Activated CD8-positive, alpha-beta memory T cell treated with anti-CD3 and anti-CD28 coated beads, Interleukin-2, amount 10 ng/mL, durations not matched to agents 7 days and 5 days (primary cell): ENCODE data around the gene BICRA. TPM values are rescaled to one million over a fixed set of nuclear protein-coding genes. Genes with fewer than 3 reads are reported as not detected.
"Not testable (repeated sequence)": the region's sequence is repeated elsewhere in the genome, so short reads cannot be mapped to it uniquely, and the experiment has no call there.

Experiments used
- ATAC-seq: fragments of 150-1000 bp; cut with Tn5 transposase; one replicate; pipeline ENCODE4 v1.10.0; 2021; ENCODE audit warnings: moderate library complexity
- CTCF ChIA-PET: fragments of 350-600 bp; sonication (Branson Sonifier 250); formaldehyde crosslinking; loops from one replicate; lab custom pipeline; 2021; ENCODE audit warnings: antibody characterized with exemption; lab: Charles Lee
- DNase-seq: peaks from one replicate; pipeline ENCODE4 v3.0.0-alpha.2; 2020
- H3K27ac Mint-ChIP-seq: one replicate; pipeline ENCODE4 v1.8.0; 2021; ENCODE audit warnings: mild to moderate bottlenecking, mixed read lengths
- H3K27me3 Mint-ChIP-seq: one replicate; pipeline ENCODE4 v1.8.0; 2021; ENCODE audit warnings: mixed read lengths
- H3K36me3 Mint-ChIP-seq: one replicate; pipeline ENCODE4 v1.8.0; 2021; ENCODE audit warnings: mild to moderate bottlenecking, mixed read lengths
- H3K4me1 Mint-ChIP-seq: one replicate; pipeline ENCODE4 v1.8.0; 2021; ENCODE audit warnings: mixed read lengths
- H3K4me3 Mint-ChIP-seq: one replicate; pipeline ENCODE4 v1.8.0; 2021; ENCODE audit warnings: mild to moderate bottlenecking, moderate library complexity, mixed read lengths
- H3K9me3 Mint-ChIP-seq: one replicate; pipeline ENCODE4 v1.8.0; 2022; ENCODE audit warnings: low read depth, mixed read lengths
- total RNA-seq, 2 experiments: library from RNA; stranded (reverse); gene quantifications; one replicate each; pipeline ENCODE4 v1.2.3, GENCODE V29; 2021

BICRA gene
- total RNA-seq, 2 experiments from 2014 or later: 16.6 to 20.7 TPM

- ATAC-seq, H3K36me3 Mint-ChIP-seq, H3K27ac Mint-ChIP-seq, H3K4me3 Mint-ChIP-seq, DNase-seq, H3K4me1 Mint-ChIP-seq, H3K9me3 Mint-ChIP-seq: not testable (repeated sequence)
- H3K27me3 Mint-ChIP-seq: peaks cover 27% of the 10 kb centered on the region
- CTCF ChIA-PET: interaction anchor here (0.8 to 5.6 kb wide), 4 partner anchors 9 to 278 kb away, joined by 3 to 51 read pairs (median 14); partner anchors contain the start of gene NOP53
Measured at GRCh38 chr19:47714855-47715254, 105.9 kb downstream of the BICRA start.

DNA sequence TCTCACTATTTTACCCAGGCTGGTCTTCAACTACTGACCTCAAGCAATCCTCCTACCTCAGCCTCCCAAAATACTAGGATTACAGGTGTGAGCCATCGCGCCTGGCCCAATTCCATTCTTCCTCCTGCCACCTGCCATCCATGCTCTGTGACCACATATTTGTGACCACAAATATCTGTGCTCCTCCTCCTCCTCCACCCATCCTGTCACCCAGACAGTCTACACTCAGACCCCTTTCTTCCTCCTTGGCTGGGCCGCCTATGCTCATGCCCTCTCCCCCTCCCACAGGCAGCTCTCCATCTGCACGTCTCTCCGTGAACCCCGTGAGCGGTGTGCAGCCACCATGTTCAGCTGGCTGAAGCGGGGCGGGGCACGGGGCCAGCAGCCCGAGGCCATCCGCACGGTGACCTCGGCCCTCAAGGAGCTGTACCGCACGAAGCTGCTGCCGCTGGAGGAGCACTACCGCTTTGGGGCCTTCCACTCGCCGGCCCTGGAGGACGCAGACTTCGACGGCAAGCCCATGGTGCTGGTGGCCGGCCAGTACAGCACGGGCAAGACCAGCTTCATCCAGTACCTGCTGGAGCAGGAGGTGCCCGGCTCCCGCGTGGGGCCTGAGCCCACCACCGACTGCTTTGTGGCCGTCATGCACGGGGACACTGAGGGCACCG, 107.5 kb downstream of the BICRA start:
- Mint-ChIP-seq H3K9me3 (no peaks in the 10 kb centered on the region), H3K4me1 (peaks cover 2% of the 10 kb centered on the region), H3K27me3 (peaks cover 27% of the 10 kb centered on the region), H3K4me3 (no peak overlapping the region), H3K27ac (no peak overlapping the region), H3K36me3 (no peaks in the 10 kb centered on the region)
- CTCF ChIA-PET: interaction anchor here (0.7 to 5.6 kb wide), 5 partner anchors 9 to 279 kb away, joined by 3 to 51 read pairs (median 3); partner anchors contain the start of gene NOP53
- DNase-seq (no peak), ATAC-seq (no peak)

DNA sequence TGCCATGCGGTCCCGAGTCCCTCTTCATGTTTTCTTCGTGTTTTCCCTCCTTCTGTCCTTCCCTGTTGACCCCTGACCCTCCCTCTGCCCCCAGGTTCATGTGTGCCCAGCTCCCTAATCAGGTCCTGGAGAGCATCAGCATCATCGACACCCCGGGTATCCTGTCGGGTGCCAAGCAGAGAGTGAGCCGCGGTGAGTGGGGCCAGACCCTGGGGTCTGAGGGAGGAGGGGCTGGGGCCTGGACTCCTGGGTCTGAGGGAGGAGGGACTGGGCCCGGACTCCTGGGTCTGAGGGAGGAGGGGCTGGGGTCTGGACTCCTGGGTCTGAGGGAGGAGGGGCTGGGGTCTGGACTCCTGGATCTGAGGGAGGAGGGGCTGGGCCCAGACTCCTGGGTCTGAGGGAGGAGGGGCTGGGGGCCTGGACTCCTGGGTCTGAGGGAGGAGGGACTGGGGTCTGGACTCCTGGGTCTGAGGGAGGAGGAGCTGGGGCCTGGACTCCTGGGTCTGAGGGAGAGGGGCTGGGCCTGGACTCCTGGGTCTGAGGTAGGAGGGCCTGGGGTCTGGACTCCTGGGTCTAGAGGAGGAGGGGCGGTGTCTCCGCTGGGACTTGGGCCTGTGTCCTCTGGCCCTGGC, 109.6 kb downstream of the BICRA start:
- not testable (repeated sequence) for H3K36me3 Mint-ChIP-seq, H3K4me3 Mint-ChIP-seq, H3K27ac Mint-ChIP-seq, DNase-seq, H3K9me3 Mint-ChIP-seq, ATAC-seq, H3K4me1 Mint-ChIP-seq
- CTCF ChIA-PET: interaction anchor here (0.7 to 1.1 kb wide), 4 partner anchors 10 to 282 kb away, joined by 3 read pairs; no protein-coding TSS in a partner anchor
- peaks cover 18% of the 10 kb centered on the region for H3K27me3 Mint-ChIP-seq

DNA sequence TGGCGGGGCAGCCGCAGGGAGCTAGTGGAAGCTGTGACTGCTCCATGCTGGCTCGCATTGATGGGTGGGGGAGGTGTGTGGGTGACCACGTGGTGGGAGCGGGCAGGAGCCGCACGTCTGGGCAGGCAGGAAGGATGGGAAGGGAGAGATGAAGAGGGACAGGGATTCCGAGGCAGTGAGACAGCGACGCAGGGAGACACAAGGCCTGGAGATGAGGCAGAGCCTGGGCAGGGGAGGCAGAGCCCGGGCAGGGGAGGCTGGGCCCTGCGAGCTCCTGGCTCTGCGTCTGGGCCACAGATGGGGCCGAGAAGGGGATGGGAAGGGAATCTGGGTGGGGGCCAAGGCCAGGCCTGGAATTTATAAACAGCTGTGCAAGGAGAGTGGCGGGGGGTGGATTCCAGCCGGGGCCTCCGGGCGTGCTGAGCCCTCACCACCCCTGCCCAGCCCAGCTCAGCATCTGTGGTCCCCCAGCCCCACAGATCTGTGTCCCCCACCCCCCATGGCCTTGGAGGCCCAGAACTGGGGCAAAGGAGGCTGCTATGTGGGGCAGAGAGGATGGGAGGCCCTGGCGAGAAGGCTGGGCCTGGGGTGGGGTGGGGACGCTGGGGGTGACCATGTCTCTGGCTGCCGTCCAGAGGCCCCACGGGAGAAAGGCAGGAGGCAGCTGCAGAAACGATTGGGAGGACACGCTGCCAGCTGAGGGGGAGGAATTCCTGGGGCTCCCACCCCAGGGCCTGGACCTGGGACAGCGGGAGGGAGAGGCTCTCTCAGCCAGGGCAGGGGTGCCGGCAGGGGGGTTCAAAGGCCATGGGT, 110.3 kb downstream of the BICRA start:
- CTCF ChIA-PET: no interaction called here
- no peaks in the 10 kb centered on the region for H3K9me3 Mint-ChIP-seq
- ATAC-seq: no peak
- no peak overlapping the region for H3K4me3 Mint-ChIP-seq
- H3K4me1 Mint-ChIP-seq: no peaks in the 10 kb centered on the region
- no peaks in the 10 kb centered on the region for H3K36me3 Mint-ChIP-seq
- DNase-seq: no peak
- peaks cover 11% of the 10 kb centered on the region for H3K27me3 Mint-ChIP-seq
- no peak overlapping the region for H3K27ac Mint-ChIP-seq

DNA sequence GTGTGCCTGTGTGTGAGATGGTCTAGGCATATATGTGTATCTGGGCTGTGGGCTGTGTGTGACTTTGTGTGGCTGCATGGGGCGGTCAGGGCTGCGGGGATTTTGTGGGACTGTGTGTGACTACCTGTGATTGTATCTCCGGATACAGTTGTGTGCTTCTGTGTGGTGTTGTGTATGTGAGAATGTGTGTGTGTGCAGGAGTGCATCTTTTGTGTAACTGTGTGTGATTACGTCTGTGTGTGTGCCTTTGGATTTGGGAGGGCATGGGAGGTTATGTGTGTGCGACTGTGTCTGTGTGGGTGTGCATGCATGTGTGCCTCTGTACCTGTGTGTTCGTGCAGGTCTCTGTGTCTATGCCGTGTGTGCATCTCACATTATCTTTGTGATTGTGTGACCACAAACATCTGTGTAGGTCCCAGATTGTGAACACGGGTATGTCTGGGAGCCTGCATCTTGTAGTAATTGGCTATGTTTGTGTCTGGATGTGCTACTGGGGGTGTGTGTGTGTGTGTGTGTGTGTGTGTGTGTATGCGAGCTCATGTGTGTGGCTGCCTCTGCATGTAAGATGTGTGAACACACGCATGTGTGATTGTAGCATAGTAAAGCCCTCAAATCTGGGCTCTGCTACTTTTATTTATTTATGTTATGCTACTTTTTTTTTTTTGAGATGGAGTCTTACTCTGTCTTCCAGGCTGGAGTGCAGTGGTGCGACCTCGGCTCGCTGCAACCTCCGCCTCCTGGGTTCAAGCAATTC, 111.9 kb downstream of the BICRA start:
- no peak for DNase-seq
- CTCF ChIA-PET: interaction anchor here (0.9 to 1.3 kb wide), 2 partner anchors 8 to 23 kb away, joined by 3 read pairs; partner anchors contain the start of gene EHD2

GRCh38 chr19:47723581-47723940, 114.6 kb downstream of the BICRA start:
- H3K9me3 Mint-ChIP-seq: no peaks in the 10 kb centered on the region
- H3K27ac Mint-ChIP-seq: no peak overlapping the region
- no peaks in the 10 kb centered on the region for H3K36me3 Mint-ChIP-seq
- CTCF ChIA-PET: interaction anchor here (0.6 to 3.3 kb wide), 9 partner anchors 9 to 294 kb away, joined by 3 to 18 read pairs (median 4); partner anchors contain the start of genes EHD2 and NOP53
- ATAC-seq (no peak), DNase-seq (no peak)
- peaks cover 7% of the 10 kb centered on the region for H3K27me3 Mint-ChIP-seq
- peaks cover 4% of the 10 kb centered on the region for H3K4me1 Mint-ChIP-seq
- H3K4me3 Mint-ChIP-seq: no peak overlapping the region

More for the DNA sequence above, 111.9 kb downstream of the BICRA start:
- Mint-ChIP-seq H3K27ac (no peak overlapping the region), H3K9me3 (no peaks in the 10 kb centered on the region), H3K4me3 (no peak overlapping the region), H3K36me3 (no peaks in the 10 kb centered on the region), H3K4me1 (no peaks in the 10 kb centered on the region), H3K27me3 (peaks cover 2% of the 10 kb centered on the region)
- no peak for ATAC-seq

GRCh38 chr19:47725759-47726401, 116.9 kb downstream of the BICRA start:
- H3K27me3 Mint-ChIP-seq: peaks cover 26% of the 10 kb centered on the region
- no peak overlapping the region for H3K4me3 Mint-ChIP-seq
- H3K4me1 Mint-ChIP-seq: peaks cover 15% of the 10 kb centered on the region
- CTCF ChIA-PET: interaction anchor here (0.7 to 1.2 kb wide), 2 partner anchors 289 to 937 kb away, joined by 3 read pairs; no protein-coding TSS in a partner anchor
- ATAC-seq (no peak), DNase-seq (no peak)
- H3K9me3 Mint-ChIP-seq: no peaks in the 10 kb centered on the region
- H3K27ac Mint-ChIP-seq: no peak overlapping the region
- H3K36me3 Mint-ChIP-seq: no peaks in the 10 kb centered on the region

GRCh38 chr19:47726467-47726866, 117.5 kb downstream of the BICRA start:
- H3K4me3 Mint-ChIP-seq: no peak overlapping the region
- H3K4me1 Mint-ChIP-seq: peaks cover 15% of the 10 kb centered on the region
- H3K36me3 Mint-ChIP-seq: no peaks in the 10 kb centered on the region
- no peak for ATAC-seq
- no peaks in the 10 kb centered on the region for H3K9me3 Mint-ChIP-seq
- CTCF ChIA-PET: interaction anchor here (0.8 kb wide), 1 partner anchor 94 kb away, joined by 5 read pairs; no protein-coding TSS in a partner anchor
- no peak for DNase-seq
- no peak overlapping the region for H3K27ac Mint-ChIP-seq
- peaks cover 28% of the 10 kb centered on the region for H3K27me3 Mint-ChIP-seq

DNA sequence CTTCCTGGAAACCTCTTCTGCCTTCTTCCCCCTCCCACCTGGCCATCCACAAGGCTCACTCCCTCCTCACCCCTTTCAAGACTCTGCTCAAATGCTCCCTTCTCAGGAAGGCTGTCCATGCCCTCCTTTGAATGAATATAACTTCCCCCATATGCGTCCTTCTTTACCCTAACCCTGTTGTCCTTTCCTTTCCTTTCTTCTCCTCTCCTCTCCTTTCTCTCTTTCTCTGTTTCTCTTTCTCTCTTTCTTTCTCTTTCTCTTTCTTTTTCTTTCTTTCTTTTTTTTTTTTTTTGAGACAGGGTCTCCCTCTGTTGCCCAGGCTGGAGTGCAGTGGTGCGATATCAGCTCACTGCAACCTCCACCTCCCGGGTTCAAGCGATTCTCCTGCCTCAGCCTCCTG, 119.4 kb downstream of the BICRA start:
- H3K9me3 Mint-ChIP-seq, H3K27ac Mint-ChIP-seq, DNase-seq, H3K36me3 Mint-ChIP-seq, H3K4me3 Mint-ChIP-seq, CTCF ChIA-PET, ATAC-seq: not testable (repeated sequence)
- Mint-ChIP-seq H3K4me1 (peaks cover 15% of the 10 kb centered on the region), H3K27me3 (peaks cover 28% of the 10 kb centered on the region)

- H3K27me3 Mint-ChIP-seq: peaks cover 31% of the 10 kb centered on the region
- no peaks in the 10 kb centered on the region for H3K36me3 Mint-ChIP-seq
- H3K4me3 Mint-ChIP-seq: peak overlapping the region; percentile 39
- H3K27ac Mint-ChIP-seq: no peak overlapping the region
- CTCF ChIA-PET: interaction anchor here (0.6 to 1.0 kb wide), 2 partner anchors 22 to 202 kb away, joined by 3 read pairs; no protein-coding TSS in a partner anchor
- DNase-seq (no peak), ATAC-seq (peak; percentile 44)
- H3K4me1 Mint-ChIP-seq: peaks cover 15% of the 10 kb centered on the region
- no peaks in the 10 kb centered on the region for H3K9me3 Mint-ChIP-seq
Measured at GRCh38 chr19:47729468-47729798, 120.5 kb downstream of the BICRA start.

DNA sequence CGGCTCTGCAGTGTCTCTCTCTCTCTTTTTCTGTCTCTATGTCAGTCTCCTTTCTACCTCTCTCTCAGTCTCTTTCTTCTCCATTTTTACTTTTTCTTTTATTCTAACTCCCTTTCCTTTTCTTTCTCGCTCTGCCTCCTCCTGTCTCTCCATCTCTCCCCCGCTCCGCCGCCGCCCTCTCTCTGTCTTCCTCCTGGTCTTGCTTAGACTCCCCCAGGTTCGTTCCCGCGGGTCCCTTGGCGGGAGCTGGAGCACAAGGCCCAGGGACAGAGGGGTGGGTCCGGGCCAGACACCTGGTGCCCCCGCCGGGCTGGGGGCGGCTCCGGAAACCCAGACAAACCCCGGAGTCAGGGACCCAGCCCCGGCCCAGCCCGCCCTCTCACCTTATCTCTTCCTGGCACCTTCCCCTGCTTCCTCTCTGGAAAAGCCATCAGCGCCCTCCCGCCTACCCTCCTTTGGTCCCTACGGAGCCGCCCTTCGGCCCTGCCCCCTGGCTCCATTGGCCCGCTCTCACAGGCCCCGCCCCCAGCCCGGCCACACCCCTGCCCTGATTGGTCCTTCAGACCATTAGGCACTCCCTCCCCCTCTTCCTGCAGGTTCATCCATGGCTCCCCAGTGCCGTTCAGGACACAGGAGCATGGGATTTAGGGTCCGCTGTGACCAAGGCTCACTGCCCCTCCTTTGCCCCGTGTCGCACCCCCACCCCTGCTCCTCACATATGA, 121.0 kb downstream of the BICRA start:
- CTCF ChIA-PET: interaction anchor here (0.6 to 1.0 kb wide), 2 partner anchors 22 to 202 kb away, joined by 3 read pairs; no protein-coding TSS in a partner anchor
- H3K36me3 Mint-ChIP-seq: no peaks in the 10 kb centered on the region
- ATAC-seq: peak; percentile 83
- H3K4me1 Mint-ChIP-seq: peaks cover 15% of the 10 kb centered on the region
- H3K9me3 Mint-ChIP-seq: no peaks in the 10 kb centered on the region
- H3K4me3 Mint-ChIP-seq: peak overlapping the region; percentile 39
- H3K27ac Mint-ChIP-seq: no peak overlapping the region
- H3K27me3 Mint-ChIP-seq: peaks cover 30% of the 10 kb centered on the region
- DNase-seq: peak; percentile 63

GRCh38 chr19:47730521-47730889, 121.6 kb downstream of the BICRA start:
- Mint-ChIP-seq H3K4me1 (peaks cover 15% of the 10 kb centered on the region), H3K36me3 (no peaks in the 10 kb centered on the region), H3K9me3 (no peaks in the 10 kb centered on the region), H3K27me3 (peaks cover 29% of the 10 kb centered on the region), H3K27ac (no peak overlapping the region), H3K4me3 (peak overlapping the region; percentile 39)
- ATAC-seq (no peak), DNase-seq (no peak)
- CTCF ChIA-PET: no interaction called here
